GM19025 (cell line): Measurements from ENCODE around the gene TECTA.
"Not testable (repeated sequence)": the region's sequence is repeated elsewhere in the genome, so short reads cannot be mapped to it uniquely, and the experiment has no call there.

Experiments
- ATAC-seq: cut with Tn5 transposase; IDR thresholded peaks from one replicate; pipeline ENCODE4 v1.9.1; 2021; ENCODE audit warnings: mild to moderate bottlenecking, low read depth, moderate library complexity; ENCODE audit not compliant: unreplicated experiment

Gene TECTA

GRCh38 chr11:121091492-121092152, 9.4 kb upstream of the TECTA start:
- no peak for ATAC-seq

- ATAC-seq = no peak
Observed at GRCh38 chr11:121095561-121095960, 5.5 kb upstream of the TECTA start.

- no peak for ATAC-seq
Observed at GRCh38 chr11:121099364-121099763, 1.7 kb upstream of the TECTA start.

GRCh38 chr11:121099885-121100284, 1.2 kb upstream of the TECTA start:
- ATAC-seq = no peak

- ATAC-seq = no peak
Observed at GRCh38 chr11:121104312-121104762, 3.3 kb downstream of the TECTA start.

GRCh38 chr11:121105063-121105480, 4.0 kb downstream of the TECTA start:
- no peak for ATAC-seq

GRCh38 chr11:121105481-121106195, 4.6 kb downstream of the TECTA start:
- ATAC-seq = no peak

GRCh38 chr11:121106812-121107211, 5.8 kb downstream of the TECTA start:
- ATAC-seq = no peak

- no peak for ATAC-seq
Observed at GRCh38 chr11:121108413-121108812, 7.4 kb downstream of the TECTA start.

- ATAC-seq = no peak
Observed at GRCh38 chr11:121109471-121109870, 8.4 kb downstream of the TECTA start.

GRCh38 chr11:121109916-121110586, 9.0 kb downstream of the TECTA start:
- no peak for ATAC-seq

GRCh38 chr11:121110871-121111724, 10.1 kb downstream of the TECTA start:
- no peak for ATAC-seq

GRCh38 chr11:121112498-121113455, 11.7 kb downstream of the TECTA start:
- no peak for ATAC-seq

GRCh38 chr11:121113611-121114010, 12.6 kb downstream of the TECTA start:
- no peak for ATAC-seq

GRCh38 chr11:121115024-121115423, 14.0 kb downstream of the TECTA start:
- not testable (repeated sequence) for ATAC-seq

GRCh38 chr11:121117788-121118187, 16.7 kb downstream of the TECTA start:
- no peak for ATAC-seq

GRCh38 chr11:121119440-121119839, 18.4 kb downstream of the TECTA start:
- ATAC-seq = no peak

- ATAC-seq = no peak
Observed at GRCh38 chr11:121122328-121122727, 21.3 kb downstream of the TECTA start.

GRCh38 chr11:121123496-121124069, 22.5 kb downstream of the TECTA start:
- ATAC-seq = no peak
